ENCODE measurements around the gene RAET1E.
"Not testable (repeated sequence)": the region's sequence is repeated elsewhere in the genome, so short reads cannot be mapped to it uniquely, and the experiment has no call there.

Gene RAET1E

DNA sequence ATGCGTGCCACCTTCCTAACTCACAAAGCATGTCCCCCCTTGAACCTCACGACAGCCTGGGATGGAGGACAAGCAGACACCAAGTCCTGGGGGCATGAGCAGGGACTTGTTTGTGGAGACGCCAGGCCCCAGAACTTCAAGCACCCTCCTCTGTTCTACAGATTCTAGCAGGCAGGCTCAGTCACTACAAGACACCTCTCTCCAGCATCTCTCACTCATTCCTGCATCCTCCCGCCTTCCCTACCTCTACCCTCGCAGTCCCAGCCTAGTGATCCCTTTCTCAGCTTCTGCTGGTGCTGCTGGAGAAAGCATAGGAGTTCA is 37.4 kb downstream of the RAET1E start:
- DNase-seq: no peak

GRCh38 chr6:149859938-149860337 is 38.0 kb downstream of the RAET1E start:
- no peak for DNase-seq

DNA sequence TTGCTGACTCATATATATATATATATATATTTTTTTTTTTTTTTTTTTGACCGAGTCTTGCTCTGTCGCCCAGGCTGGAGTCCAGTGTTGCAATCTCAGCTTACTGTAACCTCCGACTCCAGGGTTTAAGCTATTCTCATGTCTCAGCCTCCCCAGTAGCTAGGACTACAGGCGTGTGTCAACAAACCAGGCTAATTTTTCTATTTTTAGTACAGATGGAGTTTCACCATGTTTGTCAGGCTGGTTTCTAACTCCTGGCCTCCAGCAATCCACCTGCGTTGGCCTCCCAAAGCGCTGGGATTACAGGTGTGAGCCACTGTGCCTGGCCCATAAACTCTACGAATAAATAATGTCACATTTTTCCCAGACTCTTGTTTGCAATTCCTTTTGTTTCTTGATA is 38.5 kb downstream of the RAET1E start:
- no peak for DNase-seq

DNA sequence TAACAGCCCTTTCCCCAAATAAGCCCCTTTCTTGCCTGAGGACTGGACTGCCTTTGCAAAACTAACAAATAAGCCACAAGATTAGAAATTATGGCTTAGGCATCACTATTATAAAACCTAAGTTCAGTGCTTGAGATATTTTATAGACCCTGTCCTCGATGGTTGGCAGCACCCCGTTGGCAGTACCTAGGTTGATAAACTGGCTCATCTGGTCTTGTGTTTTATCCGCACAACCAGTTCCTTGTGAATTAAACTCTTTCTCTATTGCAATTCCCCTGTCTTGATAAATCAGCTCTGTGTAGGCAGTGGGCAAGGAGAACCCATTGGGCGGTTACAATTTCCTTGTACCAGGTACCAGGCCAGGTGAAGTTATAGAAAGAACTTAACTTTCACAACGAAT is 40.4 kb downstream of the RAET1E start:
- no peak for DNase-seq

GRCh38 chr6:149856256-149856994 is 41.5 kb downstream of the RAET1E start:
- DNase-seq: no peak

GRCh38 chr6:149855741-149856140 is 42.2 kb downstream of the RAET1E start:
- no peak for DNase-seq

DNA sequence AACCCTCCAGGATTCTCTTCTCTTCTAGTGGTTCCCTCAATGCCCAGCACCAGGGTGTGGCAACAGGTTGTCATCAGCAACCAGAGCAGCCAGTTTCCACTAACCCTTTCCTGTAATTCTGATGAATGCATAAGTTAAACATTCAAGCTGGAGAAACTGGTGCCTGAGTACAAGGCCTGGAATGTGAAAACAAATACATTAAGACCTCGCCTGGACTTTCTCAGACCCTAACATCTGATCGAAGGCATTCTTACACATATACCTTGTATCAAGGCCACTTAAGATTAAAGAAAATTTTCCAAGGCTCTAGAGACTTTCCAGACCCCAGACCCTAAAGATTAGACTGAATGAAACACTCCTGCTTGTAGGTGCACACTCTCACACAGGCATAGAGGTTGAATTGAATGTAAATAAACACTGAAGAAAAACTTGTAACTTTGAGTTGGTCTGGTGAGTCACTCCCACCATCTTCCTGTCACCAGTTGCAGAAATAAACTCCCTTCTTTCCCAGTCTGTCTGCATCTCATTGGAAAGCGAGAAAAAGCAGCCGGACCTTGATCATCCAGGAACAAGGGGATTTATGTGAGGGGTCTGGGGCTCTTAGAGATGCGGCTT is 42.8 kb downstream of the RAET1E start:
- no peak for DNase-seq

GRCh38 chr6:149854532-149854931 is 43.4 kb downstream of the RAET1E start:
- DNase-seq: no peak

DNA sequence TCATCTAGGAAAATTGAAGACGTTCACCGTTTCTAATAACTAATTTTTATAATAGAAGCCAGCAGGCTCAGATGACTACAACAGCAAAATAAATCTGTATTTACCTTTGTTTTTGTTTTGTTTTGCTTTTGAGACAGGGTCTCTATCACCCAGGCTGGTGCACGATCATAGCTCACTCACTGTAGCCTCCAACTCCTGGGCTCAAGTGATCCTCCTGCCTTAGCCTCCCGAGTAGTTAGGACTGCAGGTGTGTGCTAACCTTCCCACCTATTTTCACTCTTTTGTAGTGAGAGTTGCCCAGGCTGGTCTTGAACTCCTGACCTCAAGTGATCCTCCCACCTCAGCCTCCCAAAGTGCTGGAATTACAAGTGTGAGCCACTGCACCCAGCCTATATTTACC is 43.9 kb downstream of the RAET1E start:
- DNase-seq: not testable (repeated sequence)

DNA sequence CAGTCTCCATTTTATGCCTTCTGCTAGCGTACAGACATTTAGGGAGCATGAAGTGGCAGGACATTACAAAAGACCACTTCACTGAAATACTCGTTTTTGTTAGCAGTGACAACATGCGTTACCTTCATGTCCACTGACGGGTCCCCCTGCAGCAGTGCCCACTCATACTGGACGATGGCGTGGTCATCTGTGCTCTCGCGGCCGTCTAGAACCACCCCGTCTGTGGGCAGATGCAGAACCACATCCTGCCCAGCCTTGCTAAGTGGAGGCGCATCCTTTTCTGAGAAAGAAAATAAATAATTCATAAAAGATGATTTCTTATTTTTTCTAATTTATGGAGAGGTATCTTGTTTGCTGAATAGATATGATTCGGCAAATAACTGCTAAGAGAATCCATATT is 45.0 kb downstream of the RAET1E start:
- no peak for DNase-seq

- DNase-seq: peak; percentile 43 to 57
These were observed 45.7 kb downstream of the RAET1E start for GRCh38 chr6:149852180-149852579.

DNA sequence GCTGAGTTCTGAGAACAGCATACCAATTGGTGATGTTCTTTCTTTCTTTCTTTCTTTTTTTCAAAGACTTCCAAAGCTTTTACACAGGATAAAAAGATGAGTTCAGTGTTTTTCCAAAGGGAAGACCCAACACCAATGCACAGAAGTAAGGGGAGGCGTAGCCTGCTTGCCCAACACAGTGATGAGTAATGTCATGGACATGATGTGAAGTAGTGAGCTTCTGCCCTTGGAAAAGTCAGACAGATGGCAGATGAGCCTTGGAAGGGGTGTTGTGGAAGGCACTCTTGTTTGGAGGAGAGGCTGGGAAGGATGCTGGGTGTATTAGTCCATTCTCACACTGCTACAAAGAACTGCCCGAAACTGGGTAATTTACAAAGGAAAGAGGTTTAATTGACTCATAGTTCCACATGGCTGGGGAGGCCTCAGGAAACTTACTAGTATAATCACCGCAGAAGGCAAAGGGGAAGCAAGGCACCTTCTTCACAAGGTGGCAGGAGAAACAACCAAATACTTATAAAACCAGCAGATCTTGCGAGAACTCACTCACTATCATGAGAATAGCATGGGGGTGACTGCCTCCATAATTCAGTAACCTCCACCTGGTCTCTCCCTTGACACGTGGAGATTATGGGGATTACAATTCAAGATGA is 46.3 kb downstream of the RAET1E start:
- DNase-seq: no peak

- DNase-seq: not testable (repeated sequence)
These were observed 49.6 kb downstream of the RAET1E start for GRCh38 chr6:149848343-149848742.

Measured in inflammatory macrophage (primary cell).